Posterior vena cava (tissue), 2 donors: ENCODE results near the gene NRIP3. TPM values are rescaled to one million over a fixed set of nuclear protein-coding genes. Genes with fewer than 3 reads are reported as not detected.
"Not testable (repeated sequence)": the region's sequence is repeated elsewhere in the genome, so short reads cannot be mapped to it uniquely, and the experiment has no call there.

Source experiments
- DNase-seq: peaks from one replicate; pipeline ENCODE4 v3.0.0-alpha.2; 2020; ENCODE audit warnings: low spot score
- intact Hi-C, 2 donors: fragments of 100-400 bp; cut with DNase I; formaldehyde crosslinking; loops; one replicate each; pipeline versions ENCODE4 v1.14.1 to v1.14.2; 2022 to 2023
- total RNA-seq, 2 donors: library from RNA; stranded (reverse); fragmentation: NEBNext Ultra II Directional; extraction: Animal tissue kit (Norgen Biotek cat#: 25700); gene quantifications; one replicate each; pipeline ENCODE4 v1.2.1, GENCODE V29; 2021
- donor health status: DM: yes; HTN: yes; CAD: no.
- donor health status: DM: yes; HTN: yes; CAD: no.

The NRIP3 gene
- total RNA-seq, 2 donors from 2014 or later: 3.1 to 6.0 TPM

- intact Hi-C loops: no loop called here
- DNase-seq: no peak
Measured at GRCh38 chr11:8985462-8985861, 18.3 kb downstream of the NRIP3 start.

- DNase-seq: no peak
- intact Hi-C loops: no loop called here
Measured at GRCh38 chr11:8983552-8983951, 20.2 kb downstream of the NRIP3 start.

- intact Hi-C loops: no loop called here
- DNase-seq: no peak
Measured at GRCh38 chr11:8980485-8980884, 23.3 kb downstream of the NRIP3 start.

- intact Hi-C loops: not testable (repeated sequence)
Measured at GRCh38 chr11:8979365-8979764, 24.4 kb downstream of the NRIP3 start.

GRCh38 chr11:8973121-8973520 is 30.7 kb downstream of the NRIP3 start:
- DNase-seq: no peak
- intact Hi-C loops: no loop called here

More at GRCh38 chr11:8979365-8979764, 24.4 kb downstream of the NRIP3 start:
- not testable (repeated sequence) for DNase-seq

GRCh38 chr11:8971924-8972316 is 31.9 kb downstream of the NRIP3 start:
- intact Hi-C loops: no loop called here
- no peak for DNase-seq

GRCh38 chr11:8971196-8971923 is 32.4 kb downstream of the NRIP3 start:
- no peak for DNase-seq
- intact Hi-C loops: no loop called here

GRCh38 chr11:8967184-8967583 is 36.6 kb downstream of the NRIP3 start:
- intact Hi-C loops: no loop called here

GRCh38 chr11:8964324-8965320 is 39.2 kb downstream of the NRIP3 start, which contains the start of gene TMEM9B:
Gene TMEM9B, minus strand, starts transcription at chr11:8964442. Its CDS starts 129 bp downstream, at chr11:8964313.
- intact Hi-C loops: no loop called here
- DNase-seq: peak; percentile 98

More at GRCh38 chr11:8967184-8967583, 36.6 kb downstream of the NRIP3 start:
- no peak for DNase-seq

GRCh38 chr11:8963569-8964323 is 40.1 kb downstream of the NRIP3 start:
- intact Hi-C loops: no loop called here
- DNase-seq: peak; percentile 92

- intact Hi-C loops: no loop called here
Measured at GRCh38 chr11:8962841-8963240, 41.0 kb downstream of the NRIP3 start.

GRCh38 chr11:8961401-8961800 is 42.4 kb downstream of the NRIP3 start:
- intact Hi-C loops: no loop called here
- no peak for DNase-seq

More at GRCh38 chr11:8962841-8963240, 41.0 kb downstream of the NRIP3 start:
- DNase-seq: no peak

GRCh38 chr11:8959546-8960166 is 44.1 kb downstream of the NRIP3 start:
- intact Hi-C loops: loop anchor here (5.0 to 10.0 kb wide), 2 partner anchors 47 to 735 kb away; partner anchors contain the start of gene AKIP1 (in 1 of the 2)
- DNase-seq: no peak

GRCh38 chr11:8956860-8957259 is 46.9 kb downstream of the NRIP3 start:
- intact Hi-C loops: loop anchor here (5.0 to 10.0 kb wide), 2 partner anchors 45 to 732 kb away; partner anchors contain the start of gene AKIP1 (in 1 of the 2)
- no peak for DNase-seq

GRCh38 chr11:8948886-8949285 is 54.9 kb downstream of the NRIP3 start:
- intact Hi-C loops: no loop called here
- no peak for DNase-seq

- no peak for DNase-seq
- intact Hi-C loops: no loop called here
Measured at GRCh38 chr11:8947230-8947943, 56.4 kb downstream of the NRIP3 start.

GRCh38 chr11:8942518-8943066 is 61.2 kb downstream of the NRIP3 start, which contains the start of gene ASCL3:
Gene ASCL3, minus strand, starts transcription at chr11:8943016. Its CDS starts 4,855 bp downstream, at chr11:8938161.
- DNase-seq: no peak
- intact Hi-C loops: no loop called here
